Measurements from ENCODE around the gene NAA35. TPM values are rescaled to one million over a fixed set of nuclear protein-coding genes. Genes with fewer than 3 reads are reported as not detected.

NAA35 gene
- total and polyA plus RNA-seq, 2 experiments from 2014 or later = 19.7 to 22.0 TPM

DNA sequence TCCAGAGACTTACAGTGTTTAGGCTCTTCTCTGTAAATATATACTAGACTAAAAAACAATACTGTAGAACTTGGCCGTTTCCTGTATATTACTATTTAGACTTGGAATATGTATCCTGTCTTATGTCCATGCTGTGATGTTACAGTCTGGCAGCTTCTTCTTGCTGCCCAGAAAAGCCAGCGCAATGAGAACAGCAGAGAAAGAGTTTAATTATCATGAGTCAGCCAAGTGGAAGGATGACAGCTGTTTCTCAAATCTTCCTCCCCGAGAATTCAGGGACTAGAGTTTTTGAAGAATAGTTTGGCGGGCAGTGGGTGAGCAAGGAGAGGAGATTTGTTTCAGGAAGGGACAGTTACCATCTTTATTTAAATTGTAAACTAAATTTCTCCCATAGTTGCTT is 37.5 kb downstream of the NAA35 start:
- Histone ChIP-seq H3K27ac (no peak overlapping the region), H3K27me3 (replicated peaks; ENCODE audit: insufficient read depth) (no peaks in the 10 kb centered on the region), H3K4me2 (ENCODE audit: unreplicated experiment) (no peak overlapping the region), H3K36me3 (ENCODE audit: low read depth) (peaks cover 67% of the 10 kb centered on the region), H3K4me1 (ENCODE audit: insufficient read depth) (no peaks in the 10 kb centered on the region), H3K9ac (no peak overlapping the region), H3K9me3 (ENCODE audit: low read depth) (no peaks in the 10 kb centered on the region), H3K79me2 (ENCODE audit: insufficient read depth) (no peaks in the 10 kb centered on the region), H2AFZ (no peak overlapping the region), H3F3A (ENCODE audit: insufficient read depth) (no peaks in the 10 kb centered on the region), H3K4me3 (no peak overlapping the region), H4K20me1 (ENCODE audit: insufficient read depth) (no peaks in the 10 kb centered on the region), H3K9me2 (ENCODE audit: insufficient read depth) (no peaks in the 10 kb centered on the region)
- TF ChIP-seq EZH2 (IDR thresholded peaks at IDR 0.05; ENCODE audit: insufficient read depth, poor library complexity, severe bottlenecking) = no peak
- TF ChIP-seq EZH2phosphoT487 (IDR thresholded peaks at IDR 0.05; ENCODE audit: insufficient read depth, low read depth) = no peak
- DNase-seq = no peak
- in situ Hi-C loops (cut with MboI) = no loop called here
- WGBS, 2 experiments (ENCODE audit: low coverage in 1 of 2, low lambda C conversion rate in 2 of 2, missing lambda C conversion rate in 2 of 2) = 77 to 80% methylated on average over 4 of the region's 4 CpGs

DNA sequence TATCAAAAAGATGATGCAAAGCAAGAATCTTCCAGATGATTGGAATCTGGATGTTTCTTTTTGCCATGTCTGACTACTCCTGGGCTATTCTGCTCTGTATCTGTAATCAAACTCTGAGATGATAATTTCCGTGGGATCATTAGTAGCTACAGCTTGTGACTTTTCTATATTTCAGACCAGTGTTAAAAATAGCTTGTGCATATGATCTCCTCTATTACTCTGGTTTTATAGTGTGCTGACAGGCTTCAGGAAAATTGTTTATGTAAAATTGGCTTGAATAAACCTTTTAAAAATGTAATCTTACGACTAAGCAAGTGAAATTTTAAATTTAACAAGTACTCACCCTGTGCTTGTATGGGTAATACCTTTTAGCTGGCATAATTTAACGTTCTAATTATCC is 40.4 kb downstream of the NAA35 start:
- TF ChIP-seq EZH2 (IDR thresholded peaks at IDR 0.05; ENCODE audit: insufficient read depth, poor library complexity, severe bottlenecking) = no peak
- no peak for TF ChIP-seq EZH2phosphoT487 (IDR thresholded peaks at IDR 0.05; ENCODE audit: insufficient read depth, low read depth)
- Histone ChIP-seq H3K36me3 (ENCODE audit: low read depth) (peaks cover 54% of the 10 kb centered on the region), H3K4me3 (no peak overlapping the region), H4K20me1 (ENCODE audit: insufficient read depth) (no peaks in the 10 kb centered on the region), H3F3A (ENCODE audit: insufficient read depth) (no peaks in the 10 kb centered on the region), H2AFZ (no peak overlapping the region), H3K4me1 (ENCODE audit: insufficient read depth) (no peaks in the 10 kb centered on the region), H3K4me2 (ENCODE audit: unreplicated experiment) (no peak overlapping the region), H3K9ac (no peak overlapping the region), H3K79me2 (ENCODE audit: insufficient read depth) (no peaks in the 10 kb centered on the region), H3K9me2 (ENCODE audit: insufficient read depth) (no peaks in the 10 kb centered on the region), H3K27me3 (replicated peaks; ENCODE audit: insufficient read depth) (no peaks in the 10 kb centered on the region), H3K27ac (no peak overlapping the region), H3K9me3 (ENCODE audit: low read depth) (no peaks in the 10 kb centered on the region)
- WGBS, 2 experiments (ENCODE audit: low coverage in 1 of 2, low lambda C conversion rate in 2 of 2, missing lambda C conversion rate in 2 of 2) = 96 to 99% methylated on average over 3 of the region's 3 CpGs
- in situ Hi-C loops (cut with MboI) = no loop called here
- DNase-seq = no peak

GRCh38 chr9:85984457-85984856 is 43.5 kb downstream of the NAA35 start:
- no peak for DNase-seq
- Histone ChIP-seq H3K27me3 (replicated peaks; ENCODE audit: insufficient read depth) (no peaks in the 10 kb centered on the region), H3K9ac (no peak overlapping the region), H3K9me3 (ENCODE audit: low read depth) (no peaks in the 10 kb centered on the region), H3K4me1 (ENCODE audit: insufficient read depth) (no peaks in the 10 kb centered on the region), H3K27ac (no peak overlapping the region), H3K4me2 (ENCODE audit: unreplicated experiment) (no peak overlapping the region), H3K79me2 (ENCODE audit: insufficient read depth) (no peaks in the 10 kb centered on the region; the same call in 1 of the 2 replicates), H3K36me3 (ENCODE audit: low read depth) (peaks cover 28% of the 10 kb centered on the region), H4K20me1 (ENCODE audit: insufficient read depth) (no peaks in the 10 kb centered on the region), H2AFZ (no peak overlapping the region), H3K9me2 (ENCODE audit: insufficient read depth) (no peaks in the 10 kb centered on the region), H3K4me3 (no peak overlapping the region), H3F3A (ENCODE audit: insufficient read depth) (no peaks in the 10 kb centered on the region)
- WGBS, 2 experiments (ENCODE audit: low coverage in 1 of 2, low lambda C conversion rate in 2 of 2, missing lambda C conversion rate in 2 of 2) = 97% methylated on average over 2 of the region's 2 CpGs
- in situ Hi-C loops (cut with MboI) = no loop called here
- no peak for TF ChIP-seq EZH2 (IDR thresholded peaks at IDR 0.05; ENCODE audit: insufficient read depth, poor library complexity, severe bottlenecking)
- TF ChIP-seq EZH2phosphoT487 (IDR thresholded peaks at IDR 0.05; ENCODE audit: insufficient read depth, low read depth) = no peak

GRCh38 chr9:85987236-85987635 is 46.3 kb downstream of the NAA35 start:
- WGBS, 2 experiments (ENCODE audit: low coverage in 1 of 2, low lambda C conversion rate in 2 of 2, missing lambda C conversion rate in 2 of 2) = 24% methylated on average over 3 of the region's 3 CpGs
- no peak overlapping the region for H3K27ac ChIP-seq
- H3K4me2 ChIP-seq (ENCODE audit: unreplicated experiment) = no peak overlapping the region
- no peak overlapping the region for H3K9ac ChIP-seq
- no peaks in the 10 kb centered on the region for H4K20me1 ChIP-seq (ENCODE audit: insufficient read depth)
- no peak overlapping the region for H2AFZ ChIP-seq
- no peaks in the 10 kb centered on the region for H3K27me3 ChIP-seq (replicated peaks; ENCODE audit: insufficient read depth)
- peaks cover 12% of the 10 kb centered on the region; the same call in 1 of the 2 replicates for H3K36me3 ChIP-seq (ENCODE audit: low read depth)
- H3K4me3 ChIP-seq = no peak overlapping the region
- H3K9me3 ChIP-seq (ENCODE audit: low read depth) = no peaks in the 10 kb centered on the region
- in situ Hi-C loops (cut with MboI) = no loop called here
- peaks cover under 1% of the 10 kb centered on the region; the same call in 1 of the 2 replicates for H3K79me2 ChIP-seq (ENCODE audit: insufficient read depth)
- no peaks in the 10 kb centered on the region for H3K9me2 ChIP-seq (ENCODE audit: insufficient read depth)
- no peaks in the 10 kb centered on the region for H3F3A ChIP-seq (ENCODE audit: insufficient read depth)
- TF ChIP-seq EZH2phosphoT487 (IDR thresholded peaks at IDR 0.05; ENCODE audit: insufficient read depth, low read depth) (no peak), EZH2 (IDR thresholded peaks at IDR 0.05; ENCODE audit: insufficient read depth, poor library complexity, severe bottlenecking) (no peak)
- DNase-seq = no peak
- no peaks in the 10 kb centered on the region for H3K4me1 ChIP-seq (ENCODE audit: insufficient read depth)

DNA sequence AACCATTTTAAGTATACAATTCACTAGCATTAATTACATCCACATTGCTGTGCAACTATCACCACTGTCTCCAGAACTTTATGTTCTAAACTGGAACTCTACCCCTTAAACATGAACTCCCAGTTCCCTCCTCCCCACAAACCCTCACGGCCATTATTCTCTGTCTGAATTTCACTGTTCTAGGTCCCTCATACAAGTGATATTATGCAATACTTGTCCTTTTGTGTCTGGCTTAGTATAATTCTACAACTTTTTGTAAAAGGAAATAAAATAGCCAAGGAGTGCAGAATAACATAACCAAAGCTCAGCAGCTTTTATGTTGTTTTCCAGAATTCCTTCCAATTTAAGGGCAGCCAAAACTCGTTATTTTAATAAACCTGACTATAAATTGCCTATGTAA is 53.2 kb downstream of the NAA35 start:
- TF ChIP-seq EZH2phosphoT487 (IDR thresholded peaks at IDR 0.05; ENCODE audit: insufficient read depth, low read depth) (no peak), EZH2 (IDR thresholded peaks at IDR 0.05; ENCODE audit: insufficient read depth, poor library complexity, severe bottlenecking) (no peak)
- H2AFZ ChIP-seq = no peak overlapping the region
- in situ Hi-C loops (cut with MboI) = no loop called here
- H3K27me3 ChIP-seq (replicated peaks; ENCODE audit: insufficient read depth) = no peaks in the 10 kb centered on the region
- no peak overlapping the region for H3K27ac ChIP-seq
- no peak for DNase-seq
- H3K9me2 ChIP-seq (ENCODE audit: insufficient read depth) = no peaks in the 10 kb centered on the region
- no peaks in the 10 kb centered on the region for H3K4me1 ChIP-seq (ENCODE audit: insufficient read depth)
- H4K20me1 ChIP-seq (ENCODE audit: insufficient read depth) = no peaks in the 10 kb centered on the region
- no peak overlapping the region for H3K4me3 ChIP-seq
- no peak overlapping the region for H3K4me2 ChIP-seq (ENCODE audit: unreplicated experiment)
- H3K36me3 ChIP-seq (ENCODE audit: low read depth) = peaks cover 19% of the 10 kb centered on the region
- H3K79me2 ChIP-seq (ENCODE audit: insufficient read depth) = peaks cover 7% of the 10 kb centered on the region
- no peaks in the 10 kb centered on the region for H3K9me3 ChIP-seq (ENCODE audit: low read depth)
- H3K9ac ChIP-seq = no peak overlapping the region
- WGBS, 2 experiments (ENCODE audit: low coverage in 1 of 2, low lambda C conversion rate in 2 of 2, missing lambda C conversion rate in 2 of 2) = 38 to 48% methylated on average over 2 of the region's 2 CpGs
- no peaks in the 10 kb centered on the region for H3F3A ChIP-seq (ENCODE audit: insufficient read depth)

Data from GM23248 (cell line).